ENCODE data around the gene CIP2A.

DNA sequence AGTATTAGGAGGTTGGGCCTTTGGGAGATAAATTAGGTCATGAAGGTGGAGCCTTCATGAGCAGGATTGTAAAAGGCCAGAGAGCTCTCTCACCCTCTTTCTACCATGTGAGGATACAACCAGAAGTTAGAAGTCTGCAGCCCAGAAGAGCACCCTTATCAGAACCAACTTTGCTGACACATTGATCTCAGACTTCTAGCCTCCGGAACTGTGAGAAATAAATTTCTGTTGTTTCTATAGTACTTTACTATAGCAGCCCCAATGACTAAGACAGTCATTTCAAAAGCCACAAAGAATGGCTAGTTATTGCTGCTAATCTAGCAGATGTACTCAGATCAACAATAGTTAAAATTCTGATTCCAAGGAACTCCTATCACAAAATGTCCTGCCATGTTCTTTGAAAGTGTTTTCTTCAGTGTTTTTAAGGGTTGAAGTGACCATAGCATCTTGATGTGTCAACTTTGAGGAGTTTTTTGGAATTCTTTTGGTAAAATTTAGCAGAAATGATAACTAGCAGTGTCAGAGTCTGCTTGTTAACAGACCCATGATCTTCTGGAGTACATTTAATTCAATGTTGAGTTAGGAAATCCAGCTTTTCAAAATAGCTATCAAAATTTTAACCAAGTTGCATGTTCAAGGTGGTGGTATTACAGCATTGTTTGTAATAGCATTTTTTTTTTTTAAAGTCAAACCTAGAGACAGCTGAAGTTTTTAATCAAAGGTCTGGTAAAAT, 10.6 kb upstream of the CIP2A start:
- TF ChIP-seq, protein P1, sequence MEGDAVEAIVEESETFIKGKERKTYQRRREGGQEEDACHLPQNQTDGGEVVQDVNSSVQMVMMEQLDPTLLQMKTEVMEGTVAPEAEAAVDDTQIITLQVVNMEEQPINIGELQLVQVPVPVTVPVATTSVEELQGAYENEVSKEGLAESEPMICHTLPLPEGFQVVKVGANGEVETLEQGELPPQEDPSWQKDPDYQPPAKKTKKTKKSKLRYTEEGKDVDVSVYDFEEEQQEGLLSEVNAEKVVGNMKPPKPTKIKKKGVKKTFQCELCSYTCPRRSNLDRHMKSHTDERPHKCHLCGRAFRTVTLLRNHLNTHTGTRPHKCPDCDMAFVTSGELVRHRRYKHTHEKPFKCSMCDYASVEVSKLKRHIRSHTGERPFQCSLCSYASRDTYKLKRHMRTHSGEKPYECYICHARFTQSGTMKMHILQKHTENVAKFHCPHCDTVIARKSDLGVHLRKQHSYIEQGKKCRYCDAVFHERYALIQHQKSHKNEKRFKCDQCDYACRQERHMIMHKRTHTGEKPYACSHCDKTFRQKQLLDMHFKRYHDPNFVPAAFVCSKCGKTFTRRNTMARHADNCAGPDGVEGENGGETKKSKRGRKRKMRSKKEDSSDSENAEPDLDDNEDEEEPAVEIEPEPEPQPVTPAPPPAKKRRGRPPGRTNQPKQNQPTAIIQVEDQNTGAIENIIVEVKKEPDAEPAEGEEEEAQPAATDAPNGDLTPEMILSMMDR (IDR thresholded peaks at IDR 0.05) = no peak
- TF ChIP-seq EP300 (IDR thresholded peaks at IDR 0.05) = no peak

Data from sigmoid colon (tissue), 4 donors.